Ovary (tissue), 9 donors: ENCODE data around the gene TMCC3. TPM values are rescaled to one million over a fixed set of nuclear protein-coding genes. Genes with fewer than 3 reads are reported as not detected.

Source experiments
- DNase-seq, 5 donors: peaks; one replicate each; pipeline ENCODE4 v3.0.0-alpha.2; 2019 to 2020
- H3K27ac ChIP-seq, 2 donors: fragments of 200-600 bp; one replicate each; pipeline versions ENCODE4 v1.5.1 to v1.8.0; 2019 to 2022
- H3K27me3 ChIP-seq: fragments of 200-600 bp; one replicate; pipeline ENCODE4 v1.8.0; 2022
- H3K36me3 ChIP-seq: fragments of 200-600 bp; sonication (generic); one replicate; pipeline ENCODE4 v1.5.1; 2019
- H3K4me1 ChIP-seq: one replicate; pipeline ENCODE4 v1.8.1; 2013; ENCODE audit warnings: mild to moderate bottlenecking, moderate library complexity; ENCODE audit not compliant: insufficient read depth
- H3K4me3 ChIP-seq: fragments of 200-600 bp; sonication (generic); one replicate; pipeline ENCODE4 v1.5.1; 2017
- H3K9me3 ChIP-seq, 2 donors: fragments of 200-600 bp in 1 of 2; sonication (generic) in 1 of 2; one replicate each; pipeline versions ENCODE4 v1.5.1 to v1.8.1; 2013 to 2019; ENCODE audit warnings: mild to moderate bottlenecking in 1 of 2, moderate library complexity in 1 of 2
- EP300 ChIP-seq: sonication (generic); formaldehyde crosslinking; IDR thresholded peaks from one replicate; pipeline ENCODE4 v1.6.1; 2017; ENCODE audit warnings: antibody characterized with exemption
- POLR2A ChIP-seq: fragments of 450-650 bp; IDR thresholded peaks from one replicate; pipeline ENCODE4 v1.6.1; 2017; ENCODE audit warnings: antibody characterized with exemption, mild to moderate bottlenecking, moderate library complexity
- WGBS, 3 donors: extraction: QIAGEN DNeasy Blood & Tissue Kit in 1 of 3; methylation state at CpG; one replicate each; pipeline versions ENCODE4 v1.1.5 to v1.1.7; 2013 to 2017; 5-methylcytosine and 5-hydroxymethylcytosine counted together
- intact Hi-C, 4 donors: fragments of 100-400 bp; cut with DNase I; formaldehyde crosslinking; loops; one replicate each; pipeline versions ENCODE4 v1.11.0 to v1.15.1; 2022 to 2023
- polyA plus RNA-seq, 2 donors: library from polyadenylated mRNA; stranded (reverse); fragments of 200-250 nt in 1 of 2; fragments of 350-450 nt in 1 of 2; fragmentation: Illumina TruSeq in 1 of 2; extraction: RNeasy Lipid Tissue Mini Kit (QIAGEN cat#74804) in 1 of 2; gene quantifications; one replicate each; pipeline ENCODE4 v1.2.3, GENCODE V29; 2013 to 2014
- total RNA-seq, 7 donors: library from RNA; depleted of rRNA in 2 of 7; stranded (reverse); fragments of >200 nt in 2 of 7; fragmentation: NEBNext Ultra II Directional in 3 of 7; extraction: Animal tissue kit (Norgen Biotek cat#: 25700) in 3 of 7; gene quantifications; one replicate each; pipeline versions ENCODE4 v1.1.0 to v1.2.4, GENCODE V29; 2016 to 2023
- TF ChIP-seq, protein P1 (sequence below), 3 donors: fragments of 450-650 bp in 2 of 3; fragments of 200-600 bp in 1 of 3; IDR thresholded peaks; one replicate each; pipeline versions ENCODE4 v1.5.1 to v1.8.0; 2016 to 2022; ENCODE audit warnings: antibody characterized with exemption in 3 of 3, mild to moderate bottlenecking in 1 of 3
- donor health status: DM: no; HTN: no; CAD: no; lungs with moderate emphysema.
- donor health status: DM: no; HTN: no; CAD: no.
- donor health status: Bipolar disorder and iron deficiency.
- donor health status: DM: yes; HTN: yes; CAD: no.
- donor health status: DM: no; HTN: no; CAD: no.
- donor health status: DM: yes; HTN: yes; CAD: no.

The TMCC3 gene
- total and polyA plus RNA-seq, 9 donors, result 4.8 to 24.6 (median 9.6) TPM

DNA sequence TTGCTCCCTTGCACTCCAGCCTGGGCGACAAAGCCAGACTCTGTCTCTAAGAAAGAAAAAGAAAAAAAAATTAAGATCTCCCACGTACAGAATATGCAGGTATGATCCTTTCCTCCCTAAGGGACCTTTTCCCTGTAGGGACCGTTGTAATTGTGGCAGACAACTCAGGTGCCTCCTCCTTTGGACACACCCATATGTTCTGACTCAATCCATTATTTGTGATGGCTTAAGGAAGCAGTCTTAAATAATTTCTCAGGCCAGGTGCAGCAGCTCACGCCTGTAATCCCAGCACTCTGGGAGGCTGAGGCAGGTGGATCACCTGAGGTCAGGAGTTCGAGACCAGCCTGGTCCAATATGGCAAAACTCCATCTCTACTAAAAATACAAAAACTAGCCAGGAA is 53.1 kb downstream of the TMCC3 start:
- WGBS, 3 donors, result 91 to 96% (median 92%) methylated on average over 5 of the region's 5 CpGs
- TF ChIP-seq POLR2A (no peak), EP300 (no peak)
- TF ChIP-seq, protein P1, sequence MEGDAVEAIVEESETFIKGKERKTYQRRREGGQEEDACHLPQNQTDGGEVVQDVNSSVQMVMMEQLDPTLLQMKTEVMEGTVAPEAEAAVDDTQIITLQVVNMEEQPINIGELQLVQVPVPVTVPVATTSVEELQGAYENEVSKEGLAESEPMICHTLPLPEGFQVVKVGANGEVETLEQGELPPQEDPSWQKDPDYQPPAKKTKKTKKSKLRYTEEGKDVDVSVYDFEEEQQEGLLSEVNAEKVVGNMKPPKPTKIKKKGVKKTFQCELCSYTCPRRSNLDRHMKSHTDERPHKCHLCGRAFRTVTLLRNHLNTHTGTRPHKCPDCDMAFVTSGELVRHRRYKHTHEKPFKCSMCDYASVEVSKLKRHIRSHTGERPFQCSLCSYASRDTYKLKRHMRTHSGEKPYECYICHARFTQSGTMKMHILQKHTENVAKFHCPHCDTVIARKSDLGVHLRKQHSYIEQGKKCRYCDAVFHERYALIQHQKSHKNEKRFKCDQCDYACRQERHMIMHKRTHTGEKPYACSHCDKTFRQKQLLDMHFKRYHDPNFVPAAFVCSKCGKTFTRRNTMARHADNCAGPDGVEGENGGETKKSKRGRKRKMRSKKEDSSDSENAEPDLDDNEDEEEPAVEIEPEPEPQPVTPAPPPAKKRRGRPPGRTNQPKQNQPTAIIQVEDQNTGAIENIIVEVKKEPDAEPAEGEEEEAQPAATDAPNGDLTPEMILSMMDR (IDR thresholded peaks at IDR 0.05), result no peak
- peaks cover 1% of the 10 kb centered on the region for H3K4me1 ChIP-seq
- H3K27me3 ChIP-seq, result no peaks in the 10 kb centered on the region
- intact Hi-C loops, result no loop called here
- H3K27ac ChIP-seq, result no peak overlapping the region
- H3K9me3 ChIP-seq, result no peaks in the 10 kb centered on the region
- H3K4me3 ChIP-seq, result no peak overlapping the region
- no peak for DNase-seq
- H3K36me3 ChIP-seq, result no peaks in the 10 kb centered on the region

DNA sequence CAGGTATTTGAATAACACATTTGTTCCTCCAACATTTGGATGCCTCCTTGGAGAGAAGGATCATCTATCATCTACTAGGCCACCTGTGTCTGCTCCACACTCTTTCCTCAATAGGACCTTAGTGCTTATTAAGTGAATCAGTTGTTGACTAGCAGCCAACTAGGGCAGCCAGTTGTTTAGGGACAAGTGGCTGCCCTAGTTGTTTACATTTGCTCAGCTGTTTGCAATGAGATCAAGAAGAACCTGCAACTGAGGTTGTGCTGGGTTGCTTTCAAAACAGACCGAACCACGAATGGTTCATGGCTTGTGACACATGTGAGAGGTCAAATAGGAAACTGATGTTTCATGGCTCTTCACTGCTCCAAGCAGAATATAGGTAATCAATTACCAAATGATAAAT is 53.8 kb downstream of the TMCC3 start:
- H3K36me3 ChIP-seq, result no peaks in the 10 kb centered on the region
- no peak overlapping the region for H3K4me3 ChIP-seq
- intact Hi-C loops, result no loop called here
- DNase-seq, result no peak
- H3K4me1 ChIP-seq, result peaks cover 1% of the 10 kb centered on the region
- no peak for TF ChIP-seq POLR2A
- TF ChIP-seq EP300, result no peak
- TF ChIP-seq, protein P1 (IDR thresholded peaks at IDR 0.05), result no peak
- H3K27me3 ChIP-seq, result no peaks in the 10 kb centered on the region
- no peak overlapping the region for H3K27ac ChIP-seq
- no peaks in the 10 kb centered on the region for H3K9me3 ChIP-seq
- 66 to 92% (median 90%) methylated on average over 2 of the region's 2 CpGs for WGBS, 3 donors

GRCh38 chr12:94595152-94595551 is 55.2 kb downstream of the TMCC3 start:
- peaks cover 1% of the 10 kb centered on the region for H3K4me1 ChIP-seq
- no peaks in the 10 kb centered on the region for H3K27me3 ChIP-seq
- TF ChIP-seq EP300, result no peak
- TF ChIP-seq POLR2A, result no peak
- TF ChIP-seq, protein P1 (IDR thresholded peaks at IDR 0.05), result no peak
- DNase-seq, result no peak
- intact Hi-C loops, result no loop called here
- H3K27ac ChIP-seq, result no peak overlapping the region
- H3K4me3 ChIP-seq, result no peak overlapping the region
- WGBS, 3 donors, result 85 to 88% (median 87%) methylated on average over 3 of the region's 3 CpGs
- H3K9me3 ChIP-seq, result no peaks in the 10 kb centered on the region
- no peaks in the 10 kb centered on the region for H3K36me3 ChIP-seq

- H3K4me3 ChIP-seq, result no peak overlapping the region
- DNase-seq, result no peak
- H3K27ac ChIP-seq, result peak overlapping the region in 1 of 2 donors; percentile 13
- H3K9me3 ChIP-seq, result no peaks in the 10 kb centered on the region
- H3K4me1 ChIP-seq, result peaks cover 1% of the 10 kb centered on the region
- no peak for TF ChIP-seq EP300
- TF ChIP-seq, protein P1 (IDR thresholded peaks at IDR 0.05), result no peak
- no peak for TF ChIP-seq POLR2A
- intact Hi-C loops, result no loop called here
- 47 to 64% (median 52%) methylated on average over 3 of the region's 3 CpGs for WGBS, 3 donors
- no peaks in the 10 kb centered on the region for H3K36me3 ChIP-seq
- H3K27me3 ChIP-seq, result no peaks in the 10 kb centered on the region
These were observed 55.9 kb downstream of the TMCC3 start for GRCh38 chr12:94594443-94594825.
